OCI-LY3 (cell line): ENCODE measurements around the gene BBC3.

Source experiments
- EZH2phosphoT487 ChIP-seq: fragments of 200-600 bp; shearing (Covaris generic); IDR thresholded peaks from 2 replicates; pipeline ENCODE4 v1.6.1; 2018; ENCODE audit warnings: antibody characterized with exemption, mixed run types, low read depth
- TF ChIP-seq, protein P1 (sequence below): fragments of 200-600, 300-600 bp; sonication (generic); IDR thresholded peaks from 2 replicates; pipeline ENCODE4 v1.5.1; 2014; ENCODE audit warnings: antibody characterized with exemption, low read length, low read depth

DNA sequence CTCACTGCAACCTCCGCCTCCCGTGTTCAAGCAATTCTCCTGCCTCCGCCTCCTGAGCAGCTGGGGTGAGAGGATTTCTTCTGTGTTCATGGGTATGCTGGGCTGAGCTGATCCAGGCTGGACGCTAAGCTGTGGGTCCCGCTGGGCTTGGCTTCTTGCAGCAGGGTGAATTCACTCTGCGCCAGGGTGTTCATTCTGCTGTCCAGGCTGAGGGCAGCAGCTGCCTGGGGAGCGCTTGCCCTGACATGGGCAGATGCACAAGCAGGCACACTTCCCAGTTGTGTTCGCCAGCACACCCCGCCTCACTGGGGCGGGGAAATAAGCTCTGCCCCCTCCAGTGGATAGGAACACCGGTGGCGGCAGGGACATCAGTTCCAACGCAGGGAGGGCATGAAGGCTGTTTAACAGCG, 36.4 kb upstream of the BBC3 start:
- TF ChIP-seq, protein P1, sequence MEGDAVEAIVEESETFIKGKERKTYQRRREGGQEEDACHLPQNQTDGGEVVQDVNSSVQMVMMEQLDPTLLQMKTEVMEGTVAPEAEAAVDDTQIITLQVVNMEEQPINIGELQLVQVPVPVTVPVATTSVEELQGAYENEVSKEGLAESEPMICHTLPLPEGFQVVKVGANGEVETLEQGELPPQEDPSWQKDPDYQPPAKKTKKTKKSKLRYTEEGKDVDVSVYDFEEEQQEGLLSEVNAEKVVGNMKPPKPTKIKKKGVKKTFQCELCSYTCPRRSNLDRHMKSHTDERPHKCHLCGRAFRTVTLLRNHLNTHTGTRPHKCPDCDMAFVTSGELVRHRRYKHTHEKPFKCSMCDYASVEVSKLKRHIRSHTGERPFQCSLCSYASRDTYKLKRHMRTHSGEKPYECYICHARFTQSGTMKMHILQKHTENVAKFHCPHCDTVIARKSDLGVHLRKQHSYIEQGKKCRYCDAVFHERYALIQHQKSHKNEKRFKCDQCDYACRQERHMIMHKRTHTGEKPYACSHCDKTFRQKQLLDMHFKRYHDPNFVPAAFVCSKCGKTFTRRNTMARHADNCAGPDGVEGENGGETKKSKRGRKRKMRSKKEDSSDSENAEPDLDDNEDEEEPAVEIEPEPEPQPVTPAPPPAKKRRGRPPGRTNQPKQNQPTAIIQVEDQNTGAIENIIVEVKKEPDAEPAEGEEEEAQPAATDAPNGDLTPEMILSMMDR, result no peak
- no peak for TF ChIP-seq EZH2phosphoT487
